LNCaP clone FGC (cell line): Measurements from ENCODE around the gene KCNIP4.

Experiments
- DNase-seq: peaks from one replicate; pipeline ENCODE4 v3.0.0-alpha.2; 2011; ENCODE audit warnings: low read depth
- H3K4me3 ChIP-seq: 2 replicates; pipeline ENCODE4 v1.5.1; 2011; ENCODE audit warnings: mild to moderate bottlenecking, low read depth, low read length, control low read depth
- CTCF ChIP-seq: IDR thresholded peaks from 2 replicates; pipeline ENCODE4 v1.5.1; 2012; ENCODE audit warnings: mild to moderate bottlenecking; ENCODE audit not compliant: control insufficient read depth, insufficient read depth; ENCODE audit errors: extremely low read depth

The KCNIP4 gene

GRCh38 chr4:21535898-21536297 lies 412.7 kb downstream of the KCNIP4 start:
- no peak overlapping the region for H3K4me3 ChIP-seq
- DNase-seq: no peak
- TF ChIP-seq CTCF: no peak

- DNase-seq: no peak
- no peak overlapping the region for H3K4me3 ChIP-seq
- TF ChIP-seq CTCF: no peak
Measured at GRCh38 chr4:21531048-21531447, 417.5 kb downstream of the KCNIP4 start.

GRCh38 chr4:21529214-21529613 lies 419.4 kb downstream of the KCNIP4 start:
- TF ChIP-seq CTCF: no peak
- no peak overlapping the region for H3K4me3 ChIP-seq

GRCh38 chr4:21522296-21522695 lies 426.3 kb downstream of the KCNIP4 start:
- TF ChIP-seq CTCF: no peak
- no peak for DNase-seq
- no peak overlapping the region for H3K4me3 ChIP-seq

More at GRCh38 chr4:21529214-21529613, 419.4 kb downstream of the KCNIP4 start:
- DNase-seq: no peak

- TF ChIP-seq CTCF: no peak
- no peak overlapping the region for H3K4me3 ChIP-seq
- no peak for DNase-seq
Measured at GRCh38 chr4:21517126-21517859, 431.3 kb downstream of the KCNIP4 start.

GRCh38 chr4:21514022-21514694 lies 434.4 kb downstream of the KCNIP4 start:
- no peak for TF ChIP-seq CTCF

More at GRCh38 chr4:21514022-21514694, 434.4 kb downstream of the KCNIP4 start:
- DNase-seq: no peak
- H3K4me3 ChIP-seq: no peak overlapping the region
